Astrocyte (in vitro differentiated cells and primary cell): Measurements from ENCODE around the gene CISH.

ENCODE experiments used
- CTCF ChIP-seq: IDR thresholded peaks from 2 replicates; pipeline ENCODE4 v1.5.1; 2011; ENCODE audit warnings: low read depth, mild to moderate bottlenecking, inconsistent platforms, low read length, moderate library complexity; ENCODE audit not compliant: insufficient read depth
- EZH2 ChIP-seq: IDR thresholded peaks from 2 replicates; pipeline ENCODE4 v1.6.1; 2012; ENCODE audit warnings: mild to moderate bottlenecking, low read length, inconsistent platforms; ENCODE audit not compliant: insufficient read depth

- no peak for TF ChIP-seq CTCF
- no peak for TF ChIP-seq EZH2
Measured at GRCh38 chr3:50559702-50560101, 51.9 kb downstream of the CISH start.
